CD4-positive, alpha-beta T cell treated with Interleukin-15 for 4 hours (primary cell): ENCODE results near the gene INTS1.

Experiments used
- DNase-seq: peaks from one replicate; pipeline ENCODE4 v3.0.0-alpha.2; 2020; ENCODE audit warnings: low spot score

The INTS1 gene

GRCh38 chr7:1542841-1543747 is 38.9 kb upstream of the INTS1 start:
- DNase-seq = no peak

DNA sequence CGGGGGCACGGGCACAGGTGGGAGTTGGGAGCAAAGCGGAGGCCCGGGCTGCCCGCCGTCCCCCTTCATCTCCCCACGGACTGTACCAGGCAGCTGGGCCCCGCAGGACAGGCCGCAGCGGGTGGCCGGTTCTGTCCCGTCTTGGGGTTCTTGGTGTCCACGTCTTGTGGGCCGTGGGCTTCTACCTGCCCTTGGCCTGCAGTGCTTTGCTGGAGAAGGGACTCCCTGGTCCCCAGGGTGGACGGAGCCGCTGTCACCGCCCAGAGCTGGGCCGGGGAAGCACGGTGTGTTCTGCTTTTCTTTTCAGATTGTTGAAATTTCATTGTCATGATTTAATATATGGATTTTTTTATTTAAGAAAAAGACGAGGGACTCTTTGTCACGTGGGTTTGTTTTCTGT is 38.1 kb upstream of the INTS1 start:
- no peak for DNase-seq

DNA sequence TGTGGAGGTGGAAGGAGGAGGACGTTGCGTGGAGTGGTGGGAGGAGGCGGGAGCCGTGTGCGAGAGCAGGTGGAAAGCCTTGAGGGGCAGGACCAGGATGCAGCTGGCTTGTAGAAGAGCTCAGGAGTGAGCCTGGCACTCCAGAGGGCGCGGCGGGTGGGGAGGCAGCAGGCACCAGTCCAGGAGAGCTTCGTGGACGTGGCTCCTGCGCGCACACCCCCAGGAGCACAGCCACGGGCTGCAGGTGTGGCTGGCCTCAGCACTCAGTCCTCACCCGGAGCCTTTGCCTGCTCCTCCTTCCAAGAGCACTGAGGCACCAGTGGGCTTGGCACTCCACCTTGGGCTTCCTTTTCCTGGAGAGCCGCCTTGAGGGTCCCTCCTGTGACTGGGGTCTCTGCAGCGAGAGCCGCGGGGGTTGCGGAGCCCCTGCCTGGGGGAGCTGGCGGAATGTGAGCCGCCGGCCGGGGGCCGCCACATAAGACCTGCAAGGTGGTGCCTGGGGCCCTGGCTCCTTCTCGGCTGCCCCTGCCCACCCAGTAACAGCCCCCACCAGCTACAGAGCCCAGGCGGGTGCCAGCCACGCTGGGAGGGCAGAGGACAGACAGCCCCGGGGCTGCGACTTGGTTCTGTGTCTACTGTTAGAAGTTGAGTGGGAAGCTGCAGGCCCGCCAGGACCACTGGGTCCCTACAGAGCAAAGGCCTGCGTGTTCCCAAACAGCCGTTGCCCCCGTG is 37.4 kb upstream of the INTS1 start:
- no peak for DNase-seq

DNA sequence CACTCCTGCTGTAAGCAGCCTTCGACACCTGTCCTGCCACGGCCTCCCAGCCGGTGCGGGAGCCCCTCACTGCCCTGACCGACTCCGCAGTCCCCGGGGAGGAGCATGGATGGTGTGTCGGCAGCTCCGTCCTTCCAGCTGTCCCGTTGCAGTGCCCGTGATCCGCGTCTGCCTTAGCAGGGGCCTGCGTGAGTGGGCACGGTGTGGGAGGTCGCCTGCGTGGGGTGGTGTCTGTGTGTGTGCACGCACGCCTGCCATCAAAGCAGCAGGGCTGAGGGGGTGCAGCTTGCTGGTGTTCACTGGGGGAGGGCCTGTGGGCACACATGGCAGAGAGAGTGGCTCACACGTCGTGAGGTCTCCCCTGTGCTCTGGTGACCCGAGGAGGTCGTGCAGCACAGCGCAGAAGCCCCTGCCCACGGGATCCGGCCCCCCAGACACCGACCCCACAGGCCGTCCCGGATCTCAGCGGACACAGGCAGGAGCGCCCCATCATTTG is 36.6 kb upstream of the INTS1 start:
- DNase-seq = no peak

DNA sequence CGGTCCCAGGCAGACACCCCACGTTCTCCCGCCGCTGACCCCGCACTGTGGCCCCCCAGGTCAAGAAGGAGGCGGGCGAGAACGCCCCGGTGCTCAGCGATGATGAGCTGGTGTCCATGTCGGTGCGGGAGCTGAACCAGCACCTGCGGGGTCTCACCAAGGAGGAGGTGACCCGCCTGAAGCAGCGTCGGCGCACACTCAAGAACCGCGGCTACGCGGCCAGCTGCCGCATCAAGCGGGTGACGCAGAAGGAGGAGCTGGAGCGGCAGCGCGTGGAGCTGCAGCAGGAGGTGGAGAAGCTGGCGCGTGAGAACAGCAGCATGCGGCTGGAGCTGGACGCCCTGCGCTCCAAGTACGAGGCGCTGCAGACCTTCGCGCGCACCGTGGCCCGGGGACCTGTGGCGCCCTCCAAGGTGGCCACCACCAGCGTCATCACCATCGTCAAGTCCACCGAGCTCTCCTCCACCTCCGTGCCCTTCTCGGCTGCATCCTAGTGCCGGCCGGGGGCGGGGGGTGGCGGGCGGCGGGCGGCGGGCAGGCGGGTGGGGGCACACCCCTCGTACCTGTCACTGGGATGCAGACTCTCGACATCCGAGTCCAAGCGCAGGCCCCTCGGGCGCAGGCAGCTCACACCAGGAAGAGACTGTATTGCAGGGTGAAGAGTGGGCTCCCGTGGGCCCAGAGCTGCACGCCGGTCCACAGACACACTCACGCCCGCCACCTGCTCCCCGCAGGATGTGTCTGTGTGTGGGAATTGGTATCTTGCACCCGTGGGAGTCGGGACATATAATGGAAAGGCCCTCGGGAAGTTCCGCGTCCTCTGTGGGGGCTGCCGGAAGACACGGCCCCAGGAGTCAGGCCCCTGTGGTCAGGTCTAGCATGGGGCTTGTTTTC is 35.9 kb upstream of the INTS1 start:
- no peak for DNase-seq

- no peak for DNase-seq
Observed at GRCh38 chr7:1539181-1539881, 35.1 kb upstream of the INTS1 start.

- no peak for DNase-seq
Observed at GRCh38 chr7:1538544-1539180, 34.5 kb upstream of the INTS1 start.

GRCh38 chr7:1537535-1538412 is 33.6 kb upstream of the INTS1 start:
- DNase-seq = no peak

GRCh38 chr7:1536743-1537534 is 32.8 kb upstream of the INTS1 start:
- no peak for DNase-seq

DNA sequence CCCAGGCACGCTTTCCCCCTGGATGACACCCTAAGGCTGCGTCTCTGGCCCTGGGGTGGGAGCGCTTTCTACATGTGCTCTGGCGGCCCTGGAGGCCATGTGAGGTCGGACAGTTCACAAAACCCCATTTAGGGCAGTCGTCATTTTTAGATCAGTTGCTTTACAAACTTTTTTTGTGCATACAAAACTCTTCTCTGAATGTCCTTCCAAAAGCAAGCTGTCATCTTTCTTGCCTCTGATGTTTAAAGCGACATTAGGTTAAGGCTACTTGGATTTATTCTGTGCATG is 32.2 kb upstream of the INTS1 start:
- DNase-seq = no peak

- DNase-seq = no peak
Observed at GRCh38 chr7:1535701-1536454, 31.7 kb upstream of the INTS1 start.

DNA sequence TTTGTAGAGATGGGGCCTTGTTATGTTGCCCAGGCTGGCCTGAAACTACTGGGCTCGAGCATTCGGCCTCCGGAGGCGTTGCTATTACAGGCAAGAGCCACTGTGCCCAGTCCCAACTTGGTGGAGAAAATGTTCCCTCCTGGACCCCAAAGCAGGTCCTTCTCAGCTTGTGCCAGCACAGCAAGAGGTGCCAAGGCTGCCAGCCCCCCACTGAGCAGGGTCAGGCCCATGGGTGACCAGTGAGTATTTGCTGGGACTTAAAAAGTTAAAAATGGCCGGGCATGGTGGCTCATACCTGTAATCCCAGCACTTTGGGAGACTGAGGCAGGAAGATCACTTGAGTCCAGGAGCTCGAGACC is 30.9 kb upstream of the INTS1 start:
- no peak for DNase-seq

DNA sequence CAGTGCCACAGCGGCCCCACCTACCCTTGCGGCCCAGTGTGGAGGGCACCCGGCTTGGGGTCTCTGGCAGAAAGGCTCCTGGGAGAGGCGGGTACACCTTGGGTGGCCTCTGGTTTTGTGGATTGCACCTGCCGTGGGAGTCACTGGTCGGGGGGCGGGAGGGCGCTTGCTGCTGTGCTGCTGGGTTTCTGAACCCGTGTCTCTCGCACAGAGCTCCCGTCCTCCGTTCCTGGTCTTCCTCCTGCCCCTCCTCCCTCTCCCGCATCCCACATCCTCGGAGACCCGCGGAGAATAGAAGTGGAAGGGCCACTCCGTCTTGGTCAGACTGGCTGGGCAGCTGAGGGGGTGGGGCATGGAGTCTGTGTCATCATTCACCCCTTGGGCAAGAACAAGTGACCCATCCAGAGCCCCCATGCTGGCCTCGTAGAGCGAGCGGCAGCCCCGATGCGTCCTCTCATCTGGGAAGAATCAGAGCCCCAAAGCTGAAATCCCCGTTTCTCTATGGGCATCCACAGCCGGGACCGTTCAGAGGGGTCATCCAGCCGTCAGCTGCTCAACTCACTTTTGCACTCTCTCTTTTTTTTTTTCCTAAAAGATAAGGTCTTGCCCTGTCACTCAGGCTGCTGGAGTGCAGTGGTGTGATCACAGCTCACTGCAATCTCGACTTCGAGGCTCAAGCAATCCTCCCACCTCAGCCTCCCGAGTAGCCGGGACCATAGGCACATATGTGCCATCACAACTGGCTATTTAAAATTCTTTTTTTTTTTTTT is 30.3 kb upstream of the INTS1 start:
- no peak for DNase-seq

- DNase-seq = peak; percentile 24
Observed at GRCh38 chr7:1533547-1534329, 29.5 kb upstream of the INTS1 start.

GRCh38 chr7:1533255-1533546 is 29.0 kb upstream of the INTS1 start:
- DNase-seq = no peak

- peak; percentile 69 for DNase-seq
Observed at GRCh38 chr7:1532456-1533254, 28.5 kb upstream of the INTS1 start.
